IMR-90 (cell line): ENCODE data around the gene TYSND1. TPM values are rescaled to one million over a fixed set of nuclear protein-coding genes. Genes with fewer than 3 reads are reported as not detected.

ENCODE experiments used
- ATAC-seq: fragments of 200-7000 bp; cut with Tn5 transposase; 2 replicates; pipeline ENCODE4 v1.9.1; 2020; ENCODE audit warnings: low read depth, mild to moderate bottlenecking, moderate library complexity
- BruUV-seq: library from RNA; stranded (reverse); fragments of 400-500 nt; replicated peaks from 2 replicates; lab custom pipeline; 2021; lab: Mats Ljungman, UMichigan
- CTCF ChIA-PET: fragments of 300-600 bp; formaldehyde crosslinking; extraction: SDS; loops from one replicate; lab custom pipeline; 2021; ENCODE audit warnings: antibody characterized with exemption; lab: Yijun Ruan, JAX
- POLR2A ChIA-PET: fragments of 300-600 bp; sonication (Branson Sonifier 250); formaldehyde crosslinking; loops from one replicate; lab custom pipeline; 2022; ENCODE audit warnings: antibody characterized with exemption; ENCODE audit not compliant: unreplicated experiment; lab: Charles Lee
- DNase-seq: peaks from one replicate; pipeline ENCODE4 v3.0.0; 2013
- H2AFZ ChIP-seq: replicated peaks from 2 replicates; pipeline ENCODE3; 2013; ENCODE audit warnings: low read length, mild to moderate bottlenecking; ENCODE audit not compliant: poor library complexity
- H2AK5ac ChIP-seq: 2 replicates; pipeline ENCODE4 v1.6.1; 2013; ENCODE audit warnings: low read depth, low read length, inconsistent platforms
- H2AK9ac ChIP-seq: replicated peaks from 2 replicates; pipeline ENCODE3; 2013; ENCODE audit warnings: mild to moderate bottlenecking, low read depth, low read length, moderate library complexity; ENCODE audit not compliant: poor library complexity
- H2BK120ac ChIP-seq: 2 replicates; pipeline ENCODE4 v1.6.1; 2013; ENCODE audit warnings: low read depth, low read length, inconsistent platforms
- H2BK15ac ChIP-seq: 3 replicates; pipeline ENCODE4 v1.6.1; 2013; ENCODE audit warnings: low read depth, low read length, inconsistent platforms
- H2BK20ac ChIP-seq: 2 replicates; pipeline ENCODE4 v1.6.1; 2013; ENCODE audit warnings: low read depth, mild to moderate bottlenecking, inconsistent platforms, low read length, moderate library complexity
- H2BK5ac ChIP-seq: 2 replicates; pipeline ENCODE4 v1.6.1; 2013; ENCODE audit warnings: mild to moderate bottlenecking, low read depth, low read length, inconsistent platforms; ENCODE audit not compliant: poor library complexity, severe bottlenecking
- H3K14ac ChIP-seq: replicated peaks from 2 replicates; pipeline ENCODE4 v1.6.1; 2013; ENCODE audit warnings: low read depth, low read length, inconsistent platforms
- H3K18ac ChIP-seq: 2 replicates; pipeline ENCODE4 v1.6.1; 2013; ENCODE audit warnings: low read depth, low read length, control low read depth
- H3K23ac ChIP-seq: 2 replicates; pipeline ENCODE4 v1.6.1; 2013; ENCODE audit warnings: low read depth, low read length, inconsistent platforms
- H3K27ac ChIP-seq: 2 replicates; pipeline ENCODE4 v1.5.1; 2013; ENCODE audit warnings: mild to moderate bottlenecking, control low read depth, low read length; ENCODE audit not compliant: insufficient read depth
- H3K27me3 ChIP-seq: 2 replicates; pipeline ENCODE4 v1.6.1; 2013; ENCODE audit warnings: low read length; ENCODE audit not compliant: control insufficient read depth, insufficient read depth
- H3K36me3 ChIP-seq: 2 replicates; pipeline ENCODE4 v1.6.1; 2013; ENCODE audit warnings: low read length, mixed read lengths; ENCODE audit not compliant: control insufficient read depth, insufficient read depth
- H3K4ac ChIP-seq: 2 replicates; pipeline ENCODE4 v1.6.1; 2013; ENCODE audit warnings: low read depth, low read length, inconsistent platforms
- H3K4me1 ChIP-seq: 2 replicates; pipeline ENCODE4 v1.6.1; 2013; ENCODE audit warnings: low read length, mixed read lengths; ENCODE audit not compliant: control insufficient read depth, insufficient read depth
- H3K4me2 ChIP-seq: 2 replicates; pipeline ENCODE4 v1.6.1; 2013; ENCODE audit warnings: low read depth, mild to moderate bottlenecking, control low read depth, low read length, moderate library complexity
- H3K4me3 ChIP-seq: 2 replicates; pipeline ENCODE4 v1.5.1; 2013; ENCODE audit warnings: low read depth, mild to moderate bottlenecking, control low read depth, low read length, moderate library complexity; ENCODE audit not compliant: insufficient read depth
- H3K56ac ChIP-seq: 2 replicates; pipeline ENCODE4 v1.6.1; 2013; ENCODE audit warnings: low read length, inconsistent platforms; ENCODE audit not compliant: insufficient read depth; ENCODE audit errors: extremely low read depth
- H3K79me1 ChIP-seq, 2 experiments: 2 replicates each; pipeline ENCODE4 v1.6.1; 2013; ENCODE audit warnings: low read length in 2 of 2, inconsistent platforms in 1 of 2, low read depth in 1 of 2
- H3K9ac ChIP-seq: 2 replicates; pipeline ENCODE4 v1.6.1; 2013; ENCODE audit warnings: low read depth, low read length, control low read depth
- H3K9me1 ChIP-seq: 2 replicates; pipeline ENCODE4 v1.6.1; 2013; ENCODE audit warnings: low read length, inconsistent platforms; ENCODE audit not compliant: insufficient read depth
- H3K9me3 ChIP-seq: 2 replicates; pipeline ENCODE4 v1.6.1; 2013; ENCODE audit warnings: low read length; ENCODE audit not compliant: control insufficient read depth, insufficient read depth
- H4K20me1 ChIP-seq: 2 replicates; pipeline ENCODE4 v1.6.1; 2013; ENCODE audit warnings: low read length, inconsistent platforms; ENCODE audit not compliant: insufficient read depth
- H4K5ac ChIP-seq: 2 replicates; pipeline ENCODE4 v1.6.1; 2013; ENCODE audit warnings: mild to moderate bottlenecking, low read depth, low read length, control low read depth
- H4K8ac ChIP-seq, 2 experiments: 2 replicates each; pipeline ENCODE4 v1.6.1; 2013; ENCODE audit warnings: low read depth in 2 of 2, low read length in 2 of 2, control low read depth in 1 of 2, inconsistent platforms in 1 of 2
- H4K91ac ChIP-seq: 2 replicates; pipeline ENCODE4 v1.6.1; 2013; ENCODE audit warnings: low read depth, low read length, inconsistent platforms; ENCODE audit not compliant: insufficient read depth
- BHLHE40 ChIP-seq: fragments of 150-350 bp; IDR thresholded peaks from 2 replicates; pipeline ENCODE4 v1.6.1; 2016; ENCODE audit warnings: mild to moderate bottlenecking, low read depth, low read length
- CHD1 ChIP-seq: IDR thresholded peaks from 2 replicates; pipeline ENCODE4 v1.6.1; 2012; ENCODE audit warnings: low read depth, low read length, improper control_type of control experiment
- ELK1 ChIP-seq: fragments of 150-350 bp; IDR thresholded peaks from 2 replicates; pipeline ENCODE4 v1.6.1; 2016; ENCODE audit warnings: low read depth, mild to moderate bottlenecking, low read length, moderate library complexity, borderline replicate concordance
- MAFK ChIP-seq: IDR thresholded peaks from 2 replicates; pipeline ENCODE4 v1.6.1; 2012; ENCODE audit warnings: low read depth, low read length, improper control_type of control experiment
- MXI1 ChIP-seq: IDR thresholded peaks from 2 replicates; pipeline ENCODE4 v1.6.1; 2012; ENCODE audit warnings: low read depth, mild to moderate bottlenecking, low read length, moderate library complexity, borderline replicate concordance
- POLR2A ChIP-seq: IDR thresholded peaks from 2 replicates; pipeline ENCODE4 v1.6.1; 2012; ENCODE audit warnings: mild to moderate bottlenecking, low read depth, low read length
- RCOR1 ChIP-seq: IDR thresholded peaks from 2 replicates; pipeline ENCODE4 v1.6.1; 2012; ENCODE audit warnings: mild to moderate bottlenecking, low read length, improper control_type of control experiment; ENCODE audit not compliant: insufficient replicate concordance
- RFX5 ChIP-seq: IDR thresholded peaks from 2 replicates; pipeline ENCODE4 v1.8.0; 2012; ENCODE audit warnings: low read depth, mild to moderate bottlenecking, low read length, moderate library complexity
- SMC3 ChIP-seq: fragments of 150-350 bp; IDR thresholded peaks from 2 replicates; pipeline ENCODE4 v1.6.1; 2016; ENCODE audit warnings: low read depth, mild to moderate bottlenecking, antibody characterized with exemption, low read length, moderate library complexity
- WGBS, 2 experiments: methylation state at CpG; one replicate each; pipeline versions ENCODE4 v1.1.5 to v1.1.7; 2013; ENCODE audit warnings: missing lambda C conversion rate in 2 of 2; ENCODE audit not compliant: insufficient read length in 1 of 2; ENCODE audit errors: extremely low coverage in 2 of 2; 5-methylcytosine and 5-hydroxymethylcytosine counted together
- dilution Hi-C: fragments of 300-500 bp; cut with HindIII; formaldehyde crosslinking; loops from one replicate; pipeline ENCODE4 v1.14.3; 2018; ENCODE audit warnings: low sequenced_read_pairs; ENCODE audit not compliant: unreplicated experiment
- in situ Hi-C: fragments of 300-500 bp; cut with MboI; formaldehyde crosslinking; loops from 3 replicates; pipeline ENCODE4 v1.14.3; 2019; ENCODE audit warnings: low sequenced_read_pairs, inconsistent platforms, mixed read lengths
- intact Hi-C: fragments of 100-400 bp; cut with micrococcal nuclease; formaldehyde crosslinking; loops from 2 replicates; pipeline ENCODE4 v1.10.0; 2022
- polyA plus RNA-seq, 3 experiments: library from polyadenylated mRNA; depleted of rRNA; stranded (reverse); fragments of >200 nt; gene quantifications; 2 replicates each; pipeline ENCODE4 v1.2.3, GENCODE V29; 2012; ENCODE audit warnings: low replicate concordance in 1 of 3
- total RNA-seq: library from RNA; depleted of rRNA; stranded (reverse); fragments of >200 nt; gene quantifications from 2 replicates; pipeline ENCODE4 v1.2.3, GENCODE V29; 2012
- TF ChIP-seq, protein P1 (sequence below): conservative IDR thresholded peaks from 2 replicates; pipeline ENCODE4 v1.5.1; 2012; ENCODE audit warnings: mild to moderate bottlenecking, low read depth, low read length, improper control_type of control experiment

TYSND1 gene
- total and polyA plus RNA-seq, 2 of the 4 experiments (the other 2 are of a cell fraction), result 2.9 to 4.1 TPM

DNA sequence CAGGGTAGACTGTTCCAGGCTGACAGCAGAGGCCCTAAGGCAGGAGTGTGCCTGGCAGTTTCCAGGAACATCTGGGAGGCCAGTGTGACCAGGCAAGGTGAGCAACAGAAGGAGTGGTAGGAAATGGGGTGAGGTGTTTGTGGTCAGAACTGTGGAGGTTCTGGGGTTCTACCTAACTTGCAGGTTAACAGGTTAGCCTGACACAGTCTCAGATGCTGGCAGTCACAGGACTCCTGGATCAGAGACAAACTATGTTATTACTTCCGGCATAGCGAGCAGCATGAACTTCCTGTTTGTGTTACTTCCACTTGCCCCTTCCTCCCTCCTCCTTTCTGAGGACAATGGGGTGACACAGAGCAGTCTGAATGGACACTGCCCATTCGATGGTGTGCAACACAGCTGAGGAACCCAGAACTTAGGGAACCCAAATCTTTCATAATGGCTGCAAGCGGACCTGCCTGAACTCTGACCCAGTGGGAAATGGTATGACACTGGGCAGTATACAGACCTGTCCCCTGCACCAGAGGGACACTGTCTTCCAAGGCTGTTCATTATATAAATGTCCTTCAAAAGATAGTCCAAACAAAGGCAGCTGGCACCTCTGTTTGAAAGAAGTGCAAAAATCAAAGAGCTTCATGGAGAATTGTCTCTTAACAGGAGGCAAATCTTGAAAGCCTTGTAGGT, 27.7 kb upstream of the TYSND1 start:
- Histone ChIP-seq H2BK15ac (peak overlapping the region; percentile 9; the same call in 1 of the 3 replicates), H3K23ac (peak overlapping the region; percentile 54), H2AK9ac (no peak overlapping the region), H3K9me3 (no peaks in the 10 kb centered on the region), H3K4me1 (peaks cover 8% of the 10 kb centered on the region), H3K4ac (peak overlapping the region; percentile 56; the same call in 1 of the 2 replicates), H3K4me2 (no peak overlapping the region), H3K9me1 (peaks cover 16% of the 10 kb centered on the region), H4K8ac (peak overlapping the region; percentile 20 to 77; a peak in 3 of 4 replicates), H2BK120ac (peak overlapping the region; percentile 68), H2AK5ac (peak overlapping the region; percentile 25; the same call in 1 of the 2 replicates), H2AFZ (peak overlapping the region; percentile 87), H4K20me1 (peaks cover 11% of the 10 kb centered on the region), H4K91ac (peak overlapping the region; percentile 59), H3K27me3 (no peaks in the 10 kb centered on the region), H3K18ac (0 out of 2 replicates have a peak overlapping the region, but pooled peaks have one; percentile 33), H4K5ac (peak overlapping the region; percentile 89), H2BK20ac (peak overlapping the region; percentile 9), H3K4me3 (no peak overlapping the region), H3K9ac (no peak overlapping the region), H3K14ac (peak overlapping the region; percentile 79), H2BK5ac (no peak overlapping the region), H3K79me1 (peaks cover 5 to 13% of the 10 kb centered on the region in 2 experiments), H3K56ac (no peak overlapping the region), H3K36me3 (no peaks in the 10 kb centered on the region), H3K27ac (no peak overlapping the region)
- 47% methylated on average over 4 of the region's 4 CpGs; no CpG with 5 or more reads in 1 of the 2 experiments for whole genome bisulfite sequencing, 2 experiments
- intact Hi-C loops, result no loop called here
- in situ Hi-C loops, result no loop called here
- TF ChIP-seq CHD1 (no peak), BHLHE40 (no peak), POLR2A (no peak), ELK1 (no peak), MAFK (no peak), SMC3 (no peak), MXI1 (no peak), RFX5 (no peak), RCOR1 (no peak)
- TF ChIP-seq, protein P1, sequence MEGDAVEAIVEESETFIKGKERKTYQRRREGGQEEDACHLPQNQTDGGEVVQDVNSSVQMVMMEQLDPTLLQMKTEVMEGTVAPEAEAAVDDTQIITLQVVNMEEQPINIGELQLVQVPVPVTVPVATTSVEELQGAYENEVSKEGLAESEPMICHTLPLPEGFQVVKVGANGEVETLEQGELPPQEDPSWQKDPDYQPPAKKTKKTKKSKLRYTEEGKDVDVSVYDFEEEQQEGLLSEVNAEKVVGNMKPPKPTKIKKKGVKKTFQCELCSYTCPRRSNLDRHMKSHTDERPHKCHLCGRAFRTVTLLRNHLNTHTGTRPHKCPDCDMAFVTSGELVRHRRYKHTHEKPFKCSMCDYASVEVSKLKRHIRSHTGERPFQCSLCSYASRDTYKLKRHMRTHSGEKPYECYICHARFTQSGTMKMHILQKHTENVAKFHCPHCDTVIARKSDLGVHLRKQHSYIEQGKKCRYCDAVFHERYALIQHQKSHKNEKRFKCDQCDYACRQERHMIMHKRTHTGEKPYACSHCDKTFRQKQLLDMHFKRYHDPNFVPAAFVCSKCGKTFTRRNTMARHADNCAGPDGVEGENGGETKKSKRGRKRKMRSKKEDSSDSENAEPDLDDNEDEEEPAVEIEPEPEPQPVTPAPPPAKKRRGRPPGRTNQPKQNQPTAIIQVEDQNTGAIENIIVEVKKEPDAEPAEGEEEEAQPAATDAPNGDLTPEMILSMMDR, result no peak
- no peak for ATAC-seq
- no TSS peak for BruUV-seq
- no peak for DNase-seq
- ChIA-PET CTCF (no interaction called here), POLR2A (no interaction called here)
- dilution Hi-C loops, result no loop called here
